IMR-90 (cell line): ENCODE measurements around the gene MLH3.
A peak's percentile ranks its signal among the peaks of the same experiment; 100 is the strongest.

ENCODE experiments used
- BHLHE40 ChIP-seq: fragments of 150-350 bp; IDR thresholded peaks from 2 replicates; pipeline ENCODE4 v1.6.1; 2016; ENCODE audit warnings: mild to moderate bottlenecking, low read depth, low read length
- CEBPB ChIP-seq: IDR thresholded peaks from 2 replicates; pipeline ENCODE4 v1.6.1; 2012; ENCODE audit warnings: low read depth, low read length, improper control_type of control experiment
- MAZ ChIP-seq: IDR thresholded peaks from 2 replicates; pipeline ENCODE4 v1.6.1; 2012; ENCODE audit warnings: low read depth, mild to moderate bottlenecking, low read length, improper control_type of control experiment, moderate library complexity, borderline replicate concordance
- MXI1 ChIP-seq: IDR thresholded peaks from 2 replicates; pipeline ENCODE4 v1.6.1; 2012; ENCODE audit warnings: low read depth, mild to moderate bottlenecking, low read length, moderate library complexity, borderline replicate concordance
- POLR2A ChIP-seq: IDR thresholded peaks from 2 replicates; pipeline ENCODE4 v1.6.1; 2012; ENCODE audit warnings: mild to moderate bottlenecking, low read depth, low read length
- RAD21 ChIP-seq: IDR thresholded peaks from 2 replicates; pipeline ENCODE4 v1.6.1; 2012; ENCODE audit warnings: low read length, improper control_type of control experiment
- RCOR1 ChIP-seq: IDR thresholded peaks from 2 replicates; pipeline ENCODE4 v1.6.1; 2012; ENCODE audit warnings: mild to moderate bottlenecking, low read length, improper control_type of control experiment; ENCODE audit not compliant: insufficient replicate concordance
- RFX5 ChIP-seq: IDR thresholded peaks from 2 replicates; pipeline ENCODE4 v1.8.0; 2012; ENCODE audit warnings: low read depth, mild to moderate bottlenecking, low read length, moderate library complexity
- SMC3 ChIP-seq: fragments of 150-350 bp; IDR thresholded peaks from 2 replicates; pipeline ENCODE4 v1.6.1; 2016; ENCODE audit warnings: low read depth, mild to moderate bottlenecking, antibody characterized with exemption, low read length, moderate library complexity
- TF ChIP-seq, protein P1 (sequence below): conservative IDR thresholded peaks from 2 replicates; pipeline ENCODE4 v1.5.1; 2012; ENCODE audit warnings: mild to moderate bottlenecking, low read depth, low read length, improper control_type of control experiment
- TF ChIP-seq, protein P2 (sequence below): fragments of 150-350 bp; IDR thresholded peaks from 2 replicates; pipeline ENCODE4 v1.6.1; 2017; ENCODE audit warnings: mild to moderate bottlenecking, antibody characterized with exemption, low read length, low read depth
- TF ChIP-seq, protein P3 (sequence below): fragments of 150-350 bp; IDR thresholded peaks from 2 replicates; pipeline ENCODE4 v1.6.1; 2016; ENCODE audit warnings: low read depth, mild to moderate bottlenecking, low read length, moderate library complexity, borderline replicate concordance

DNA sequence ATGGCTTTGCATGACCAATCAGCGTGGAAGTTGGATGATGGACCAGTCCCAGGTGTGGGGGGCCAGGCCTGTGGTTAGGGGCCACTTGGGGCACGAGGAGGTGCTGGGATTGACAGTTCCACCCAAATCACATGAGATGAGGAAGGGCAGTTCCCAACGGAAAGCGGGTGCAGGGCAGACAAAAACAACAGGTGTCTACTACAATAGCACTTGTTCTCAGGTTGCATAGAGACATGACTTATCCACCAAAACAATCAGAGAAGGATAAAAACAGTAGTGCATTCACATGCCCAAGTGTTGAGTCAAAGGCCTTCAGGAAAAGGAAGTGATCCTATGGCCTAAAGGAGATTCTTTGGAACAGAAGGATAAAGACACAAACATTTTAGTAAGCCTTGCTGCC, 63.1 kb downstream of the MLH3 start:
- TF ChIP-seq, protein P1, sequence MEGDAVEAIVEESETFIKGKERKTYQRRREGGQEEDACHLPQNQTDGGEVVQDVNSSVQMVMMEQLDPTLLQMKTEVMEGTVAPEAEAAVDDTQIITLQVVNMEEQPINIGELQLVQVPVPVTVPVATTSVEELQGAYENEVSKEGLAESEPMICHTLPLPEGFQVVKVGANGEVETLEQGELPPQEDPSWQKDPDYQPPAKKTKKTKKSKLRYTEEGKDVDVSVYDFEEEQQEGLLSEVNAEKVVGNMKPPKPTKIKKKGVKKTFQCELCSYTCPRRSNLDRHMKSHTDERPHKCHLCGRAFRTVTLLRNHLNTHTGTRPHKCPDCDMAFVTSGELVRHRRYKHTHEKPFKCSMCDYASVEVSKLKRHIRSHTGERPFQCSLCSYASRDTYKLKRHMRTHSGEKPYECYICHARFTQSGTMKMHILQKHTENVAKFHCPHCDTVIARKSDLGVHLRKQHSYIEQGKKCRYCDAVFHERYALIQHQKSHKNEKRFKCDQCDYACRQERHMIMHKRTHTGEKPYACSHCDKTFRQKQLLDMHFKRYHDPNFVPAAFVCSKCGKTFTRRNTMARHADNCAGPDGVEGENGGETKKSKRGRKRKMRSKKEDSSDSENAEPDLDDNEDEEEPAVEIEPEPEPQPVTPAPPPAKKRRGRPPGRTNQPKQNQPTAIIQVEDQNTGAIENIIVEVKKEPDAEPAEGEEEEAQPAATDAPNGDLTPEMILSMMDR, result no peak
- TF ChIP-seq POLR2A (no peak), BHLHE40 (no peak), MXI1 (no peak), RCOR1 (peak; percentile 66), SMC3 (no peak), CEBPB (no peak), RFX5 (no peak), RAD21 (no peak), MAZ (no peak)
- TF ChIP-seq, protein P2, sequence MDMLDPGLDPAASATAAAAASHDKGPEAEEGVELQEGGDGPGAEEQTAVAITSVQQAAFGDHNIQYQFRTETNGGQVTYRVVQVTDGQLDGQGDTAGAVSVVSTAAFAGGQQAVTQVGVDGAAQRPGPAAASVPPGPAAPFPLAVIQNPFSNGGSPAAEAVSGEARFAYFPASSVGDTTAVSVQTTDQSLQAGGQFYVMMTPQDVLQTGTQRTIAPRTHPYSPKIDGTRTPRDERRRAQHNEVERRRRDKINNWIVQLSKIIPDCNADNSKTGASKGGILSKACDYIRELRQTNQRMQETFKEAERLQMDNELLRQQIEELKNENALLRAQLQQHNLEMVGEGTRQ, result no peak
- TF ChIP-seq, protein P3, sequence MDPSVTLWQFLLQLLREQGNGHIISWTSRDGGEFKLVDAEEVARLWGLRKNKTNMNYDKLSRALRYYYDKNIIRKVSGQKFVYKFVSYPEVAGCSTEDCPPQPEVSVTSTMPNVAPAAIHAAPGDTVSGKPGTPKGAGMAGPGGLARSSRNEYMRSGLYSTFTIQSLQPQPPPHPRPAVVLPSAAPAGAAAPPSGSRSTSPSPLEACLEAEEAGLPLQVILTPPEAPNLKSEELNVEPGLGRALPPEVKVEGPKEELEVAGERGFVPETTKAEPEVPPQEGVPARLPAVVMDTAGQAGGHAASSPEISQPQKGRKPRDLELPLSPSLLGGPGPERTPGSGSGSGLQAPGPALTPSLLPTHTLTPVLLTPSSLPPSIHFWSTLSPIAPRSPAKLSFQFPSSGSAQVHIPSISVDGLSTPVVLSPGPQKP, result no peak
